Uterus (tissue), 2 donors: ENCODE results near the gene ANKRD39.

Experiments used
- CTCF ChIP-seq, 4 experiments: fragments of 200-600 bp in 2 of 4; fragments of 450-650 bp in 2 of 4; sonication (generic) in 2 of 4; IDR thresholded peaks; one replicate each; pipeline ENCODE4 v1.5.1; 2016 to 2019; ENCODE audit warnings: antibody characterized with exemption in 4 of 4, mild to moderate bottlenecking in 2 of 4, moderate library complexity in 1 of 4
- POLR2A ChIP-seq, 2 donors: fragments of 450-650 bp; IDR thresholded peaks; one replicate each; pipeline ENCODE4 v1.6.1; 2016; ENCODE audit warnings: antibody characterized with exemption in 2 of 2, mild to moderate bottlenecking in 1 of 2, moderate library complexity in 1 of 2

GRCh38 chr2:96874198-96874831 lies 16.5 kb upstream of the ANKRD39 start:
- TF ChIP-seq POLR2A (IDR thresholded peaks at IDR 0.05) (no peak), CTCF (IDR thresholded peaks at IDR 0.05) (no peak)
